Ovary (tissue), 9 donors: ENCODE data around the gene ZFPL1. TPM values are rescaled to one million over a fixed set of nuclear protein-coding genes. Genes with fewer than 3 reads are reported as not detected.

Experiments
- DNase-seq, 5 donors: peaks; one replicate each; pipeline ENCODE4 v3.0.0-alpha.2; 2019 to 2020
- H3K27ac ChIP-seq, 2 donors: fragments of 200-600 bp; one replicate each; pipeline versions ENCODE4 v1.5.1 to v1.8.0; 2019 to 2022
- H3K27me3 ChIP-seq: fragments of 200-600 bp; one replicate; pipeline ENCODE4 v1.8.0; 2022
- H3K36me3 ChIP-seq: fragments of 200-600 bp; sonication (generic); one replicate; pipeline ENCODE4 v1.5.1; 2019
- H3K4me1 ChIP-seq: one replicate; pipeline ENCODE4 v1.8.1; 2013; ENCODE audit warnings: mild to moderate bottlenecking, moderate library complexity; ENCODE audit not compliant: insufficient read depth
- H3K4me3 ChIP-seq: fragments of 200-600 bp; sonication (generic); one replicate; pipeline ENCODE4 v1.5.1; 2017
- H3K9me3 ChIP-seq, 2 donors: fragments of 200-600 bp in 1 of 2; sonication (generic) in 1 of 2; one replicate each; pipeline versions ENCODE4 v1.5.1 to v1.8.1; 2013 to 2019; ENCODE audit warnings: mild to moderate bottlenecking in 1 of 2, moderate library complexity in 1 of 2
- CTCF ChIP-seq, 3 donors: fragments of 450-650 bp in 2 of 3; fragments of 200-600 bp in 1 of 3; IDR thresholded peaks; one replicate each; pipeline versions ENCODE4 v1.5.1 to v1.8.0; 2016 to 2022; ENCODE audit warnings: antibody characterized with exemption in 3 of 3, mild to moderate bottlenecking in 1 of 3
- EP300 ChIP-seq: sonication (generic); formaldehyde crosslinking; IDR thresholded peaks from one replicate; pipeline ENCODE4 v1.6.1; 2017; ENCODE audit warnings: antibody characterized with exemption
- POLR2A ChIP-seq: fragments of 450-650 bp; IDR thresholded peaks from one replicate; pipeline ENCODE4 v1.6.1; 2017; ENCODE audit warnings: antibody characterized with exemption, mild to moderate bottlenecking, moderate library complexity
- WGBS, 3 donors: extraction: QIAGEN DNeasy Blood & Tissue Kit in 1 of 3; methylation state at CpG; one replicate each; pipeline versions ENCODE4 v1.1.5 to v1.1.7; 2013 to 2017; 5-methylcytosine and 5-hydroxymethylcytosine counted together
- intact Hi-C, 4 donors: fragments of 100-400 bp; cut with DNase I; formaldehyde crosslinking; loops; one replicate each; pipeline versions ENCODE4 v1.11.0 to v1.15.1; 2022 to 2023
- polyA plus RNA-seq, 2 donors: library from polyadenylated mRNA; stranded (reverse); fragments of 200-250 nt in 1 of 2; fragments of 350-450 nt in 1 of 2; fragmentation: Illumina TruSeq in 1 of 2; extraction: RNeasy Lipid Tissue Mini Kit (QIAGEN cat#74804) in 1 of 2; gene quantifications; one replicate each; pipeline ENCODE4 v1.2.3, GENCODE V29; 2013 to 2014
- total RNA-seq, 7 donors: library from RNA; depleted of rRNA in 2 of 7; stranded (reverse); fragments of >200 nt in 2 of 7; fragmentation: NEBNext Ultra II Directional in 3 of 7; extraction: Animal tissue kit (Norgen Biotek cat#: 25700) in 3 of 7; gene quantifications; one replicate each; pipeline versions ENCODE4 v1.1.0 to v1.2.4, GENCODE V29; 2016 to 2023
- donor health status: DM: no; HTN: no; CAD: no; lungs with moderate emphysema.
- donor health status: DM: no; HTN: no; CAD: no.
- donor health status: Bipolar disorder and iron deficiency.
- donor health status: DM: yes; HTN: yes; CAD: no.
- donor health status: DM: no; HTN: no; CAD: no.
- donor health status: DM: yes; HTN: yes; CAD: no.

ZFPL1 gene
- total and polyA plus RNA-seq, 9 donors: 11.2 to 44.8 (median 35.1) TPM

DNA sequence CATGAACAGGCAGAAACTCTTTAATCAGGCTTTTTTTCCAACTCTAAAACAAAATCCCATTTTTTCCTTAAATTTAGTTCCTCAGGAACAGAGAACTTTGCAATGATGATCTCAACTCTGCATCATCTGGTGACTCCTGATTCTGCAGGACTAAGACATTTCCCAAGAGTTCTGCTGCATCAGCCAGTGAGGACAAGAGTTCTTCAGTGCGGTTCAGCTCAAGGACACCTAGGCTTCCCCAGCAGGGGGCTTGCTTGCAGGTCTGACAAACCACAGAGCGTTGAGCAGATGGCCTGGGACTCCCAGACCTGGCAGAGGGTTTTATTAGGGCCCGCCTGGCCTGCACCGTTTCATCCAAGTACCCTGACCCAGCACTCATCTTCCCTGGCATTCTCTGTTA, 6.6 kb upstream of the ZFPL1 start:
- intact Hi-C loops: no loop called here
- DNase-seq: no peak
- H3K27ac ChIP-seq: no peak overlapping the region
- no peaks in the 10 kb centered on the region for H3K27me3 ChIP-seq
- no peaks in the 10 kb centered on the region for H3K9me3 ChIP-seq
- WGBS, 3 donors: 56 to 60% (median 59%) methylated on average over 4 of the region's 4 CpGs
- TF ChIP-seq CTCF (IDR thresholded peaks at IDR 0.05): no peak
- TF ChIP-seq POLR2A: no peak
- TF ChIP-seq EP300: no peak
- H3K36me3 ChIP-seq: no peaks in the 10 kb centered on the region
- H3K4me1 ChIP-seq: no peaks in the 10 kb centered on the region
- H3K4me3 ChIP-seq: no peak overlapping the region

GRCh38 chr11:65078151-65078550, 5.9 kb upstream of the ZFPL1 start:
- H3K27me3 ChIP-seq: no peaks in the 10 kb centered on the region
- WGBS, 3 donors: 67 to 71% (median 69%) methylated on average over 3 of the region's 3 CpGs
- H3K27ac ChIP-seq: no peak overlapping the region
- no peak overlapping the region for H3K4me3 ChIP-seq
- intact Hi-C loops: no loop called here
- H3K9me3 ChIP-seq: no peaks in the 10 kb centered on the region
- no peaks in the 10 kb centered on the region for H3K36me3 ChIP-seq
- TF ChIP-seq CTCF (IDR thresholded peaks at IDR 0.05) (no peak), EP300 (no peak), POLR2A (no peak)
- DNase-seq: no peak
- no peaks in the 10 kb centered on the region for H3K4me1 ChIP-seq

DNA sequence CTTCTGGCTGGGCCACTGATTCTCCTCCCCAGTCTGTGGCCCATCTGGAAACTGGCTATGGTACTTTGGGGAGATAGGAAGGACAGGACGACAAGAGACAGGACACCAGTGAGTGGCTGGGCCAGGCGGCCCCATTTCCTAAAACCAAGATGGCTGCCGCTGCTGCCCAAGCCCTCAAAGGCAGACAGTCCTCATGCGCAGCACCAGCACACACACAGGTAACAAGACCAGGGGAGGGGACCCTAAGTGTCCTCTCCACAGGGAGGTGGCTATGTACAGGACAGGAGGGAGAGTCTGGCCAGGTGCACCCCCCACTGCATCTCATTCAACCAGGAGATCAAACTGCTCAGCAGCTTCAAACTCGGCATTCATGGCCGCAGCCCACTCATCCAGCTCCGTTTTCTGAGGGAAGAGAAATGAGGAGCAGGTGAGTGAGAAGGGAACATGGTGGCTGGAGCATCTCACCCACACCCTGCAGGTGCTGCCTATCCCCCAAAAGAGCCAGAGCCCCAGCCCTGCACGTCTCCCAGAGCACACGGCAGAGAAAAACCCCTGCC, 5.2 kb upstream of the ZFPL1 start:
- TF ChIP-seq CTCF (IDR thresholded peaks at IDR 0.05) (no peak), EP300 (no peak), POLR2A (no peak)
- no peak for DNase-seq
- intact Hi-C loops: no loop called here
- Histone ChIP-seq H3K36me3 (no peaks in the 10 kb centered on the region), H3K9me3 (no peaks in the 10 kb centered on the region), H3K4me3 (no peak overlapping the region), H3K4me1 (peaks cover 4% of the 10 kb centered on the region), H3K27ac (no peak overlapping the region), H3K27me3 (no peaks in the 10 kb centered on the region)
- WGBS, 3 donors: 86 to 92% (median 87%) methylated on average over 9 of the region's 9 CpGs

GRCh38 chr11:65083134-65083833, 738 bp upstream of the ZFPL1 start:
- no peak for DNase-seq

More at GRCh38 chr11:65083134-65083833, 738 bp upstream of the ZFPL1 start:
- Histone ChIP-seq H3K4me3 (peak overlapping the region; percentile 77), H3K27me3 (no peaks in the 10 kb centered on the region), H3K4me1 (peaks cover 7% of the 10 kb centered on the region), H3K27ac (peak overlapping the region in 1 of 2 donors; percentile 86), H3K36me3 (no peaks in the 10 kb centered on the region), H3K9me3 (no peaks in the 10 kb centered on the region)
- intact Hi-C loops: loop anchor here in 1 of 4 donors (5.0 kb wide), 1 partner anchor 34 kb away; the partner anchor contains the start of gene ZNHIT2
- no peak for TF ChIP-seq EP300
- TF ChIP-seq POLR2A: no peak
- TF ChIP-seq CTCF (IDR thresholded peaks at IDR 0.05): no peak
- 4 to 6% (median 4%) methylated on average over 13 of the region's 13 CpGs for WGBS, 3 donors
